Measurements from ENCODE around the gene MAP3K2.

The MAP3K2 gene

GRCh38 chr2:127387655-127388422, at the start of gene MAP3K2:
MAP3K2 (minus strand) TSS chr2:127387975; CDS start chr2:127343129, 44,846 bp downstream.
- no peak for DNase-seq (ENCODE audit: low read depth, low spot score)
- H3K27ac ChIP-seq: peak within 1 kb of the TSS; percentile 91

- DNase-seq (ENCODE audit: low read depth, low spot score): no peak
- H3K27ac ChIP-seq: no peak overlapping the region
Measured at GRCh38 chr2:127437056-127437455, 49.3 kb upstream of the MAP3K2 start.

GRCh38 chr2:127434515-127434914, 46.7 kb upstream of the MAP3K2 start:
- DNase-seq (ENCODE audit: low read depth, low spot score): no peak
- no peak overlapping the region for H3K27ac ChIP-seq

- H3K27ac ChIP-seq: no peak overlapping the region
- no peak for DNase-seq (ENCODE audit: low read depth, low spot score)
Measured at GRCh38 chr2:127431408-127432023, 43.7 kb upstream of the MAP3K2 start.

GRCh38 chr2:127429844-127430425, 42.2 kb upstream of the MAP3K2 start:
- DNase-seq (ENCODE audit: low read depth, low spot score): no peak
- H3K27ac ChIP-seq: no peak overlapping the region

GRCh38 chr2:127429291-127429690, 41.5 kb upstream of the MAP3K2 start:
- no peak overlapping the region for H3K27ac ChIP-seq
- DNase-seq (ENCODE audit: low read depth, low spot score): no peak

GRCh38 chr2:127428815-127429109, 41.0 kb upstream of the MAP3K2 start:
- no peak for DNase-seq (ENCODE audit: low read depth, low spot score)
- no peak overlapping the region for H3K27ac ChIP-seq

GRCh38 chr2:127428057-127428814, 40.5 kb upstream of the MAP3K2 start:
- no peak for DNase-seq (ENCODE audit: low read depth, low spot score)
- no peak overlapping the region for H3K27ac ChIP-seq

GRCh38 chr2:127427376-127428056, 39.7 kb upstream of the MAP3K2 start:
- H3K27ac ChIP-seq: no peak overlapping the region
- no peak for DNase-seq (ENCODE audit: low read depth, low spot score)

GRCh38 chr2:127426501-127427354, 39.0 kb upstream of the MAP3K2 start:
- DNase-seq (ENCODE audit: low read depth, low spot score): no peak
- H3K27ac ChIP-seq: no peak overlapping the region

GRCh38 chr2:127425540-127426490, 38.0 kb upstream of the MAP3K2 start:
- DNase-seq (ENCODE audit: low read depth, low spot score): no peak
- no peak overlapping the region for H3K27ac ChIP-seq

GRCh38 chr2:127424598-127425520, 37.1 kb upstream of the MAP3K2 start:
- H3K27ac ChIP-seq: no peak overlapping the region
- no peak for DNase-seq (ENCODE audit: low read depth, low spot score)

- no peak overlapping the region for H3K27ac ChIP-seq
- no peak for DNase-seq (ENCODE audit: low read depth, low spot score)
Measured at GRCh38 chr2:127423880-127424279, 36.1 kb upstream of the MAP3K2 start.

- no peak overlapping the region for H3K27ac ChIP-seq
- no peak for DNase-seq (ENCODE audit: low read depth, low spot score)
Measured at GRCh38 chr2:127423478-127423843, 35.7 kb upstream of the MAP3K2 start.

- DNase-seq (ENCODE audit: low read depth, low spot score): no peak
- no peak overlapping the region for H3K27ac ChIP-seq
Measured at GRCh38 chr2:127422559-127423477, 35.0 kb upstream of the MAP3K2 start.

- H3K27ac ChIP-seq: no peak overlapping the region
- DNase-seq (ENCODE audit: low read depth, low spot score): no peak
Measured at GRCh38 chr2:127421871-127422558, 34.2 kb upstream of the MAP3K2 start.

All from epithelial cell of prostate (primary cell).